HG03066 (cell line): ENCODE measurements around the gene CAMKMT.

Experiments used
- ATAC-seq: cut with Tn5 transposase; IDR thresholded peaks from one replicate; pipeline ENCODE4 v1.9.1; 2021; ENCODE audit warnings: low read depth; ENCODE audit not compliant: unreplicated experiment

Gene CAMKMT

DNA sequence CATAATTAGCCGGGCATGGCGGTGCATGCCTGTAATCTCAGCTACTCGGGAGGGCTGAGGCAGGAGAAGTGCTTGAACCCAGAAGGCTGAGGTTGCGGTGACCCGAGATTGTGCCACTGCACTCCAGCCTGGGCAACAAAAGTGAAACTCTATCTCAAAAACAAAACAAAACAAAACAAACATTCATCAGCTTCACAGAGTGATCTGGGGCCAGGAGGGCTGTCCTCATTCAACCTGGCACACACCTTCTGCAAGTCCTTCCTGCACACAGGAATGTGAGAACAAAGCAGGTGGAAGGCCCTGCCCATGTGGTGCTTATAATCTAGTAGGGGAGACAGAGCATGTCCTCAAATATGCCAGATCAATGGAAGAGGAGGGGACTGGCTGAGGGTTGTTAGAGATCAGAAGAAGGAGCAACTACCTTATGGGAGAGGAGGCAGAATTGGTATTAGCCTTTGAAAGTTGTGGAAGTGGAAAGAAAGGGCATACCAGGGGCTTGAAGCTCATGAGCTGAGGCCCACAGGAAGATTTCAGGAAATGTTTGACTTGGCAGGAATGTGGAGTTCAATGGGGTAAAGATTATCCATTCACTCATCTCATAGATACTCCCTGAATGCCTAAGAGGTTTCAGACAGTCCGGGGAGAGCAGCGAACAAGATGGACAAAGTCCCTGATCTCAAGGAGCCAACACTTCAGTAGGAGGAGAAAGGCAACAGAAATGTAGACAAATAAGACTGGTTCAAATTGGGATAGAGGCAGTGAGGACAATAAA lies 424.5 kb downstream of the CAMKMT start:
- ATAC-seq = no peak

DNA sequence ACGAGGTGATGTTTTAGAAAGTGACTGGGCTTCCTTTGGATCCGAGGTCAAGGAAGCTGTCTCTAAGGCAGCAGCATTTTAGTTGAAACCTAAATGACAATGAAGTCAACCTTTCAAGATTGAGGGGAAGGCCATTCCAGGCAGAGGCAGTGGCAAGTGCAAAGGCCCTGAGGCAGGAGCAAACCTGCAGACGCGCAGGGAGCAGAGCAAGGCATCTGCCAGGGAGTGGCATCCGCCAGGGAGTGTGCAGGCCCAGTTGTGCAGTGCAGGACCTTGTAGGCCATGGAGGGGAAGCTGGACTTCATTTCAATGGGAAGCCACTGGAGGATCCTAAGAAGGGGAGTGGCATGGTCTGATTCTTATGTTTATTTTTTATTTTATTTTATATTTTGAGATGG lies 425.1 kb downstream of the CAMKMT start:
- no peak for ATAC-seq

DNA sequence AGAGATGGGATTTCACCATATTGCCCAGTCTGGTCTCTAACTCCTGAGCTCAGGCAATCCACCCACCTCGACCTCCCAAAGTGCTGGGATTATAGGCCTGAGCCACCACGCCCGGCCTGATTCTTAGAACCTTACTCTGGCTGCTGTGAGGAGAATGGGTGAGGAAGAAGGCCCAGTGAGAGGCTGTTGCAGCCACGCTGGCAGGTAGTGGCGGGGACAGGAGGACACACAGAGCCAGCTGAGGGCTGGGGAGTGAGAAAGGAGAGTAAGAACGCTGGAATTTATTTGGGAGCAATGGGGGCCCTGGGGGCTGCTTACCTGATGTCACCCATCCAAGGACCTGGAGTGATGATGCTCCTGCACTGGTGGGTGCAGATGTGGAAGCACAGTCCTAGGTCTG lies 425.9 kb downstream of the CAMKMT start:
- ATAC-seq = no peak

DNA sequence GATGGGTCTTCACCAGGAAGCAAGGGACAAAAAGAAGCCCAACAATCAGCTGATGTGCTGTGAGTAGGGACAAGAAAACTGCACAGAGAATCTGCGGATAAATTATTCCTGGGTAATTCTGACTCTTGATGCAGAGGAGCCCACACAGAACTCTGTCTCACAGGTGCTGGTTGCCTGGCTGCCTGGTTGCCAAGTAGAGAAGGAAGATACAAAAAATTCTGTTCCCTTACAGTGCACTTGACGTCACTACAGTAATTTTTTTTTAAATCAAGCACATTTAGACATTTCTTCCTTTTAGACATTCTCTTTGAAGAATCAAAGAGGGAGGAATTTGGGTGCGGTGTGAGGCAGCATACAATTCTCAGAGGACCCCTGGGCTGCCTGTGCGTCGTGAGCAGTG lies 427.7 kb downstream of the CAMKMT start:
- ATAC-seq = no peak

DNA sequence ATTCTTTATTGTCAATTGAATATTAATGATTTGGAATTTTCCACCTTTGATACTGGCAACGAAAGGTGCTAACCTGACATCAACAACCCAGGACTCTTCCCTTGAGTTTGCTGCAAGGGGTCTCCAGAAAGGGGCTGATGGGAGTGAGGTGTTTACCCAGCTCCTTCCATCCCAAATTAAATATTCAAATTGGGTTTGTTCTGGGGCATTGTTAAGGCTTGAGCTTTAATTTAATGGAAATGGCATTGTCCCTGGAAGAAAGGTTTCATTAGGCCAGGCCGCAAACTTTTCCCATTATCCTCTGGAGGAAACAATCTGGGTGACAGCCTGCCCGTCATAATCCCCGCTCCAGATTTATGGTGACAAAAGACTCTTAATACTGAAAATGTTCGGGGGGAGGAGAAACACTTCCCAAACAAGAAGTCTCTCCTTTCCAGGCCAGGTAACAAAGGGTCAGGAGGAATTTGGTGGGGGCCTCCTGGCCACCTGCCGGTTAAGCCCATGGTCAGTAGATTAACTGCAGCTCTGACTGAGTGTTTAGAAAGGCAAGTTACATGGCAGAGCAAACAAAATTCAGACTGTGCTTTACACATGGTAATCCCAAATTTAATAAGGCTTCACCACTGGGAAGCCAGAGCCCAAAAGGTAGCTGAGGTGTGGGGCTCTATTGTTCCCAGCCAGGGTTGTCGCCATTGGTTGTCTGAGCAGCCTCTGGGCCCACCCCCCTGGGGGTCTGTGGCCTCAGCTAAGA lies 428.4 kb downstream of the CAMKMT start:
- no peak for ATAC-seq

DNA sequence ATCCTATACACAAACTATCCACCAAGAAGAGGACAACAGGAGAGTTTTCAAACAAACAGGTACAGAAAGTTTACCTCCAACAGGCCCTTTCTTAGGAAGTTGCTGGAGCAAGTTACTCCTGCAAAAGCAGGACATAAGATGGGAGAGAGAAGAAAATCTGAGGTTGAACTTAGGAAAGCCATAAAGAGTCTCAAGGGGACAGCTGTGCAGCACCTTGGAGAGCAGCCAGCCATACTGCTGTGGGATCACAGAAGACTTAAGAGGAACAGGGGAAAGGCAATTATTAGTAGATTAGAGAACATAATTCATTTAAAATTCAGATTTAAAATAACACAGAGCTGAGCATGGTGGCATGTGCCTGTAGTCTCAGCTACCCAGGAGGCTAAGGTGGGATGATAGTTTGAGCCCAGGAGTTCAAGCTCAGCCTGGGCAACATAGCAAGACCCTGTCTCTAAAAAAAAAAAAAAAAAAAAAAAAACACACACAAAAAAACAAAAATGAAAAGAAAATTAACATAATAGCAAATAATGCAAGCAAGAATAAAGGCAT lies 431.6 kb downstream of the CAMKMT start:
- no peak for ATAC-seq

DNA sequence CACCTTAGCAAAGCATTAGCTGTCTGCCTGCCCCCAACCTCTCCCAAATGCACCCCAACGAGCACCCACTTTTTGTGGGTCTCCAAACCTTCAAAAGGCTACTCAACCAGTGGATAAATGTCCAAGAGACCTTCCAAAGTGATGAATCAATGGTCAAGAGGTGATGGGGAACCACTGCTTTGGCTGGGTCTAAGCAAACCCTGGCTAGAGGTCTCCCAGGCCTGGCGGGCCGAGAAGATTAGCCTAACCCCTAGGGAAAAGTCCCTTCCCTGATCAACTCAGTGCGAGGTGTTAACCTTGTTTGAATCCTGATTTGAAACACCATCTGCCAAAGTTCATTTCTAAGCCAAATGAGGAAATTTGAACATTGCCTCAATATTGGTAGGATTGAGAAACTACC lies 435.0 kb downstream of the CAMKMT start:
- ATAC-seq = no peak

DNA sequence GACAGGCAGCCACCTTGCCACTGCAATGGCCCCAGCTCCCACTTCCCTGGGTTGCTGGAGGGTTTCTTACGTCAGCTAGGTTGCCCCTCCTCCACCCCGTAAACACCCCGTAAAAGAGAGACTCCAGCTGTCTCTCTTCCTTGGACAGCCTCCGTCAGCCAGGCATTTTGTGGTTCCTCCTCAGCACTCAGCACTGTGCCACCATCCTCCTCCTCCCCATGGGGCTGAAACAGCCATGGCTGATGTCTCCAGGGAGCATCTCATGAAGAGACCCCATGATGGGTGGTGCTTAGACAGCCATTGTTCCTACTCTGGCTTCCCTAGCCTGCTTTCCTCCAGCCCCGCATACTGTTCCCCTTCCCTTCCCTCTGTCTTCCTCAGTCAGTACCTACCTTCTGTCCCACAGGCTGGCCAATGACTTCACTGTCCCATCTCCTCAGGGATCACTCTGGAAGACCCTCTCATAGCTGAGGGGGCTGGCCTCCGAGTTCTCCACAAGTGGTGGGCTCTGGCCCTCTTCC lies 436.5 kb downstream of the CAMKMT start:
- no peak for ATAC-seq

DNA sequence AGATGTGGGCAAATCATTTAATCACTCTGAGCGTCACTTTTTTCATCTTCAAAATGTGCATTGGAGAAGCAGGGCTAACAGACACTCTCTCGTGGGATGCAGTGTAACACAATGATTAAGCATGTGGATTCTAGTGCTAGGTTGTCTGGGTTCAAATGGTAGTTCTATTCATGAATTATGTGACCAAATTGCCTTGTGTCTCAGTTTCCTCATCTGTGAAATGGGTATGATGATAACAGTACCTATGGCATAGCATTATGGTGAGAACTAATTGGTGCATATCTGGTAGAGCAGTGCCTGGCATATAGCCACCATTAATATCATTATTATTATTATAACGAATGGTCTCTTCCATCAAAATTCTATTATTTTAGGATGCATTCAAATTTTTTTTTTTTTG lies 437.4 kb downstream of the CAMKMT start:
- ATAC-seq = no peak

DNA sequence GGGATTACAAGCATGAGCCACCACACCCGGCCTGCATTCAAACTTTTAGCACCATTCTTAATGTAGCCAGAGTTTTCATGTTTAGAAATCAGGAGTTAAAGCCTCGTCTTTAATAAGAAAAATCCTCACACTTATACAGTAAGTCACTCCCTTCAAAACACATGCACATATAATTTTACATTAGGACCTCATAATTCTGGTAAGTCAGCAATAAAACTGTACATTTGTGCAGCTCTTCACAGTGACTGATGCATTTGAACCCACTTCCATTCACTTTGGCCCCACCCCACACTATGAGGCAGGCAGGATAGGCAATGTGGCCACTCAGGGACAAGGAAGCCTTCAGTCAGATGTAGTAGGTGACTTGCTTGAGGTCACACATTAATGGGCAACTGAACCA lies 438.0 kb downstream of the CAMKMT start:
- no peak for ATAC-seq

DNA sequence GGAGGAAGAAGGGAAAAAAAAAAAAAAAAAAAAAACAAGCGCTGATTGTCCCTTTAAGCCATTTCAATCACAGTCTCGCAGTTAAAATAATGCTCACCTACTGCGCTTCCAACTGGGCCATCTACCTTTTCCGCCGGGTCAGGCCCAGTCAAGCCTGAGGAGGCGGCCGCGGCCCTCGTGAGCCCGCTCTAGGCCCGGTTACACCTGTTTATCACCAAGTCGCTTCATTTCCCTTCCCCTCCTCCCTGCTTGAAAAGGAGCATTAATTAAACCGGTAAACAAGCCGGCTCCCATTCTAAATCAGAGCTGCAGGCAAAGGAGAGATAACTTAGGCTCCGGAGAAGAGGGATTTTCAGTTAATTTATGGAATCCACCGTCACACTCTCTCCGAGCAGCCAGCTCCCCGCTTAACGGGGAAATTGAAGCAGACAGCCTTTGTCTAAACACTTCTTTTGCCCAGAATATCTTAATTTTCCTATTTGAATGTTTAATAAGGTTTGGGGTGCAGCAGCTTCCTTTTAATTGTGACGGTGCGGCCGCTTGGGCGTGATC lies 439.6 kb downstream of the CAMKMT start:
- no peak for ATAC-seq

DNA sequence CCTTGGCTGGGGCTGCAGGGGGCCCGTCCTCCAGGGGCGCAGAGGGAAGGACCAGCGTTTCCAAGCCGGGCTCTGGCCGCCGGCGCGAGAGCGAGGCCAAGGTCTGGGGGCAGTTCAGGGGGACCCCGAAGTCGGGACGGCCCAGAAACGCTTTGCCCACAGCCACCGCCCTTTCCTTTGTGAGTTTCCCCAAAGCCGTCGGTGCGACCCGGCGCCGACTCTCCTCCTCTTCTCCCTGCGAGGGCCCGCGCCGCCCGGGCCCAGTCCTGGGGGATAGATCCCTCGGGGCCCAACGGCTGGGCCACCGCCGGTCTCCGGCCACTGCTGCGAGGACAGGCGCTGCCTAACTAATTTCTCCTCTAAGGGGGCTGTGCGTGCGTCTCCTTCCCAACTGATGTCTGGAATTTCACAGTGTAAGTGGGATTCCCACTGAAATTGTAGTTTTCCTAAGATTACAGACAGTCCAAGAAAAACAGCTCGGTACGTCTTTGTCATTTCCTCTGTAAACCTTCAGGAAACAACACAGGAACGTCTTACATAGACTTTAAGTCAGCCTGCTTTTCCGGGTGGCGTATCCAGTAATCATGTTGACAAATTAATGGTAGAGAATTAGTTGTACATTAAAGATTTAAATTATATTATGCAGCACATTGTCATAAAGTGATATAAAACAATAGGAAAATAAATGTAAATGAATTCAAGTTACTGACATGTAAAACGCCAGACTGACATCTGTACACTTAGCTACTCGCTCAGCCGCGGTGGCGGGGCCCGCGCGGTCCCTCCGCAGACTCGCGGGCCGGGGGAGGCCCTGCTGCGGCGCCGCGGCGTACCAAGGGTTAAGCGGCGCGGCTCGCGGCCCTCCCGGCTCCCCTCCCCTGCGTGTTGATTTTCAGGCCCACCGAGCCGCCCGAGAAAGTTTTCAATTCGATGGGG lies 440.4 kb downstream of the CAMKMT start:
- no peak for ATAC-seq

DNA sequence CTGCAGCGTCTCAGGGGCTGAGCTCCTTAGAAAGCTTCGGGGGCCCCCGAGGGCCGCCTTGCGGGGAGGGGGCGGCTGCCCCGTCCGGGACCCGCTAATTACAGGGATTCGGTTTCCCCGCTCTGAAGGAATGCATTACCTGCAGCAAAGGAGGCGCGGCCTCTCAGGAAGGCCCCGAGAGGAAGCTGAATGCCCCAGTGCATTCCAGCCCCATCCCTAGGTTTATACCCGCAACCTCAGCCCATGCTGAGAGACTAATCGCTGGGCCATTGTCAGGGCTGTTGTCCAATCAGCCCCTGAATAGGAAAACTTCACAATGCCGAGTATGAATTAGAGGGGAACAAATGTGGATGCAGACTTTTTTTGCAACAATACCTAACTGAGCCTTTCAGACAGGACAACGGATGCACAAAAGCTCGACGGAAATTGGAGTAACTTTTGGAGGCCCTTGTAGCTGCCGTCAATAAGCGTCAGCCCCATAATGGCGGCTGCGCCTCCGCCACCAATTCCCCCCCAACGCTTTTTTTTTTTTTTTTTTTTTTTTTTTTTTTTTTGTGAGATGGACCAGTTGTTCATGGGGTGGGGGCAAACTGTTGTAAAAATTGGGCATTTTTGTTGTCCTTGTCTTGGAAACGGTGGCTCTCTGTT lies 441.2 kb downstream of the CAMKMT start:
- ATAC-seq = no peak

DNA sequence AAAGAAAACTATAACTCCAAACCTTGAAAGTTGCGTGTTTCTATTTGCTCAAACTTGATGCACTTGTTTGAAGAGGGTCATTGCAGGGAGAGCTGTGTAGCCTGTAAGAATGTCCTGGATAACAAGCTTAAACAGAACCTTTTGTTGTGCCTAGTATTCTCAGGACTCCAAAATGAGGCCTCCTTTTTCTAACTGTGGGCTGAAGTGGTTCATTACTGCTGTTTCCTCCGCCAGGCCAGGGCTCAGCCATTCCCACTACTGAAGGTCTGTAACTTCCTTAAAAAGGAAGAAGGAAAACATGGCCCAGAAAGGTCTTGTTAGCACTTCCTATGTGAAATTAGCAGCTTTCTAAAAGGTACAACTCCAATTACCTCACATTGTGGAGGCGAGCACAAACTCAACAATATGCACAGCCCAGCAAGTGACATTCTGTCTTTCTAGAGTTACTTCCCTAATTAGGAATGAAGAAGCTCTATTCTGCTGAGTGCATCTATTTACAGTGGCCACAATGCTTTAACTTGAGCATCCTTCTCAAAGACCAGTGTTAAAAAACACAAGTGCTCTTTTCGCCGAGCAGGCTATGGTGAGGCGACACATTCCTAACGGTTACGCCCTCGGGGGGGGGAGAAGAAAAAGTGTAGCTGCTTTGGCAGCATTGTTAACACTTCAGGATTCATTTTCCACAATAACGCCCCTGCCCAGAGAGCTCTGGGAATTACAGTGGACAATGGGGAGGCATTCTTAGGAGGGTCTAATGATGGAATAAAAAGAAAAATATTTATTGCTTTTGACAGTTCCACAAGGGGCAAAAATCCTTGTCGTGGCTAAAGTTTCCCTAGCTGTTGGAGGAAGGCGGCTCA lies 442.9 kb downstream of the CAMKMT start:
- no peak for ATAC-seq

DNA sequence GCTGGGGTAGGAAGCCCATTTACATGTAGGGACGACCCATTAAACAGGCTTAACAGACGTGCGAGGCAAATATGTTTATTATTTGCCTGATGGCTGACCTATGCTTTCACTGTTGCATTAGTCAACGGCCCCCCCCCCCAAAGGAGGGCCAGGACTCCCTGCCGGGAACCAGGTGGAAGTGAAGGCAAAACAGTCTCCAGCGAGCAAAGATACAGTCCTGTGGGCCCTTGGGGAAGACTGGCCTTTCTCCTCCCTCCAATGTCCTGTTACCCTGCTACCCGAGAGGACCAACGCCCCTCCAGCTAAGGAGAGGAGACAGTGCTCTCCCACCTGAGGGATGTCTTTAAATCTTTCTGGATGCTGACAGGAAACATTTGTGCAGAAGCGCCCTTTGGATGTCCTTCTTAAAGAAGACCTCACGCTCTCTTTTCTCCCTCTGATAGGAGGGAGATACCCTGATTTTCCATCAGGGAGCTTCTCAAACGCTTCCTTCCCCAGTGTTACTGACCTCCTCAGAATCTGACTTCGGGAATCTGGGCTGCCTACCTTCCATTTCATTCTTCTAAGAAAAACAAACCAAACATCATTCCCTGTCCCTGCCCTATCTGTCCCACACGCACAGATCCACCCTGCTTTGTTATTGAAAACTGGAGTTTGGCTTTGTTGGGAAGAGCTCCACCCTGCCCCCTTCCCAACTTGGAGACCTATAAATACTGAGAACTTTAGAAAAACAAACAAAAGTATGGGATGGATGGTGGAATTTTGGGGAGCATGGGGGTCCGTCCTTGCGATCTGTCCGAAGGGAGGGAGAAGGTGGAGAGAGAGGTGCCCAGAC lies 443.9 kb downstream of the CAMKMT start:
- no peak for ATAC-seq

DNA sequence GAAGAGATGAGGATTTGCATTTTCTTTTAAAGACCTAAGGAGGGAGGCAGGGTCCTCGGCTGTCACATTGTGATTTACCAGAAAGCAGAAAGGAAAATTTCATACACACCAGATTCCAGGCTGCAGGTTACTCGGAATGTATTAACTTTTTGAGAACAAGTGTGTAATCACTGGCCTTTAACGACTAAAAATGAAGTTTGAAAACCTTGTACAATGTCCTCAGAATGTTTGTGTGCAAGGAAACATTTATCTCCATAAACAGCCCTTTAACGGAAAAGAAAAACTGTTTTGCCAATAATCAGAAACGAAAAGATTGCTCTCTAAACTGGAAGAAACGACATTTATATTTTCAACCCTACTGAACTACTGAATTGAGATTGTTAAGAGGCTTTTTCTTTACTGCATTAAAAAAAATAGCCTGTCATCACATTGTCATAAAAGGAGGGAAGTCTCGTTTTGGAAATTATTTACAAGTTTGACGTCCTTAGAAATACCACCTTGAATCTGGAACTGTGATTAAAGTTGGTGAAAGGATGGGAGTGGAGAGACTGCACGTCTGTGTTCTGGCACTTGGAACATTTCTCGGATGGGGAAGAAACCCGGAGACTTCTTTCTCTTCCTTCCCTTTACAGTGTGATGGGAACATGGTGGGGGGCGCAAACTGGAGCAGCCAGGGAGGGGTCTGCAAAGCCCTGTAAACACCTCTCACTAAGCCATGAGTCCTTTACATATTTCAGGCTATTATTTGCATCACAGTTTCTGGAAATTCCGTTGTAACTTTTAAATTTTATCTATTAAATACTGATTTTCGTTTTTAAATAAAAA lies 445.7 kb downstream of the CAMKMT start:
- ATAC-seq = no peak

DNA sequence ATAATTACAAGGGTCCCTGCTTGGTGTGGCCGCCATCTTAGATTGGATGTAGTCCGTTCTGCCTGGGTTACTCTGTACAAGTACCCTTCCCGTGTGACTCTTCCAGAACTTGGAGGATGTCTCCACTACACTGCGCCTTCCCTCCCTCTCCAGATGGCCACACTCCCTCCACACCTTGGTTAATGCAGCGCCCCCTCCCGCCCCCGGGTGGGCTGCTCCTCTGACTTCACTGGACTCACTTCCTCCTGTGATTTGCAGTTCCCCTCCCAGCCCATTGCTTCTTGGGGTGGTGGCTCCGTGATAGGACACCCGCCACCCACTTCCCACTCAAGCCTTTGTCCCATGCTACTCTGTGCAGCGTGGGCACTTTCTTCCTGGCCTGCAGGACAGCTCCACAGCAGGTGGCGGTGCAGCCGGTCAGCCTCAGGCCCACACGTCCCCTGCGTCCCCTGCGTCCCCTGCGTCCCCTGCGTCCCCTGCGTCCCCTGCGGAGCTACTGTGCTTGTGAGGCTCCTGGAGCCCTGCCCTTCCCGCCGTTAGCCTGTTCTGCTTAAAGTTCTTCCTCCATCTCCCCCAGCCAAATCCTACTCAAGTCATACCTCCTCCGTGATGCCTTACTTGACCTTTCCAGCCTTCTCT lies 449.3 kb downstream of the CAMKMT start:
- ATAC-seq = no peak
